ENCODE measurements around the gene PIGQ. TPM values are rescaled to one million over a fixed set of nuclear protein-coding genes. Genes with fewer than 3 reads are reported as not detected.
A peak's percentile ranks its signal among the peaks of the same experiment; 100 is the strongest.

PIGQ gene
- total RNA-seq, 1 experiment from 2014 or later, result 72.5 TPM

- peak overlapping the region; percentile 55 for H3K4me2 ChIP-seq
- POLR2A ChIA-PET (ENCODE audit: unreplicated experiment), result interaction anchor here (0.6 to 1.0 kb wide), 2 partner anchors 33 to 100 kb away, joined by 3 to 5 read pairs; partner anchors contain the start of gene METTL26
- H3K27ac ChIP-seq, result peak overlapping the region; percentile 66
- no peaks in the 10 kb centered on the region for H3K9me3 ChIP-seq (ENCODE audit: insufficient read depth, low read depth)
- no peaks in the 10 kb centered on the region for H3K27me3 ChIP-seq (ENCODE audit: insufficient read depth, low read depth)
- peaks cover 91% of the 10 kb centered on the region for H4K20me1 ChIP-seq (ENCODE audit: insufficient read depth)
- BruUV-seq (replicated peaks), result no TSS peak
- H3K79me2 ChIP-seq (ENCODE audit: low read depth), result peaks cover 95% of the 10 kb centered on the region
- H3K9me2 ChIP-seq (ENCODE audit: insufficient read depth), result no peaks in the 10 kb centered on the region
- peaks cover 33% of the 10 kb centered on the region for H3K4me1 ChIP-seq (replicated peaks; ENCODE audit: insufficient read depth)
- intact Hi-C loops (cut with micrococcal nuclease; ENCODE audit: unreplicated experiment), result loop anchor here (2.0 kb wide), 3 partner anchors 33 to 135 kb away; partner anchors contain the start of genes DECR2 and PIGQ
- DNase-seq, result peak; percentile 92 to 99
- H2AFZ ChIP-seq, result no peak overlapping the region
- CTCF ChIA-PET, result interaction anchor here (0.6 kb wide), 1 partner anchor 144 kb away, joined by 3 read pairs; no protein-coding TSS in a partner anchor
- no peaks in the 10 kb centered on the region for H3K36me3 ChIP-seq (ENCODE audit: low read depth)
- peaks cover 34% of the 10 kb centered on the region; the same call in 1 of the 2 replicates for H3F3A ChIP-seq (ENCODE audit: insufficient read depth, low read depth)
- TF ChIP-seq EZH2 (IDR thresholded peaks at IDR 0.05; ENCODE audit: low read depth), result no peak
- TF ChIP-seq, protein P1, sequence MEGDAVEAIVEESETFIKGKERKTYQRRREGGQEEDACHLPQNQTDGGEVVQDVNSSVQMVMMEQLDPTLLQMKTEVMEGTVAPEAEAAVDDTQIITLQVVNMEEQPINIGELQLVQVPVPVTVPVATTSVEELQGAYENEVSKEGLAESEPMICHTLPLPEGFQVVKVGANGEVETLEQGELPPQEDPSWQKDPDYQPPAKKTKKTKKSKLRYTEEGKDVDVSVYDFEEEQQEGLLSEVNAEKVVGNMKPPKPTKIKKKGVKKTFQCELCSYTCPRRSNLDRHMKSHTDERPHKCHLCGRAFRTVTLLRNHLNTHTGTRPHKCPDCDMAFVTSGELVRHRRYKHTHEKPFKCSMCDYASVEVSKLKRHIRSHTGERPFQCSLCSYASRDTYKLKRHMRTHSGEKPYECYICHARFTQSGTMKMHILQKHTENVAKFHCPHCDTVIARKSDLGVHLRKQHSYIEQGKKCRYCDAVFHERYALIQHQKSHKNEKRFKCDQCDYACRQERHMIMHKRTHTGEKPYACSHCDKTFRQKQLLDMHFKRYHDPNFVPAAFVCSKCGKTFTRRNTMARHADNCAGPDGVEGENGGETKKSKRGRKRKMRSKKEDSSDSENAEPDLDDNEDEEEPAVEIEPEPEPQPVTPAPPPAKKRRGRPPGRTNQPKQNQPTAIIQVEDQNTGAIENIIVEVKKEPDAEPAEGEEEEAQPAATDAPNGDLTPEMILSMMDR (conservative IDR thresholded peaks at IDR 0.05), result no peak; the same call in 1 of the 2 replicates
- no peak overlapping the region for H3K4me3 ChIP-seq
These were observed 34.0 kb upstream of the PIGQ start for GRCh38 chr16:535446-536405.

DNA sequence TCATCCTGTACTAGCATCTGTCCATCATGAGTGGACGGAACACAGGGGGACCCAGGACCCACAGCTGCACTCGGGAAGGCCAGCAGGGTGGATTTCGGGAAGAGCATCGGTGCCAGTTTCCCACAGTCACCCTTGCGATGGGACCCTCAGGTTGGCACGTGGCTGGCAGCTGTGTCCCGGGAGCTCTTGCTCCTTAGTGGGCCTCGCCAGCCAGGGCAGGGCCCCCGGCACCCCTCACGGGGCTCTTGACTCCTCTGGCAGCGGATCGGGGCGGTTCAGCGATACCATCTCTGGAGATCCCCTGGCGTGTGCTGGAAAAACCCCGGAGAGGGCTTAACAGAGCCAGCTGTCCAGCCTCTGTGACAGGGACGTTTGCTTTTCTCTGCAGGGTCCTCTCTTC is 33.0 kb upstream of the PIGQ start:
- TF ChIP-seq EZH2 (IDR thresholded peaks at IDR 0.05; ENCODE audit: low read depth), result no peak
- no peak overlapping the region for H3K27ac ChIP-seq
- no peaks in the 10 kb centered on the region for H3K9me2 ChIP-seq (ENCODE audit: insufficient read depth)
- H4K20me1 ChIP-seq (ENCODE audit: insufficient read depth), result peaks cover 84% of the 10 kb centered on the region
- ChIA-PET CTCF (no interaction called here), POLR2A (ENCODE audit: unreplicated experiment) (no interaction called here)
- peak overlapping the region; percentile 55; the same call in 1 of the 2 replicates for H3K4me2 ChIP-seq
- BruUV-seq (replicated peaks), result no TSS peak
- no peak overlapping the region for H2AFZ ChIP-seq
- no peak for DNase-seq
- H3K4me1 ChIP-seq (replicated peaks; ENCODE audit: insufficient read depth), result peaks cover 33% of the 10 kb centered on the region
- H3K9me3 ChIP-seq (ENCODE audit: insufficient read depth, low read depth), result no peaks in the 10 kb centered on the region
- H3K4me3 ChIP-seq, result no peak overlapping the region
- peaks cover 34% of the 10 kb centered on the region; the same call in 1 of the 2 replicates for H3F3A ChIP-seq (ENCODE audit: insufficient read depth, low read depth)
- H3K27me3 ChIP-seq (ENCODE audit: insufficient read depth, low read depth), result no peaks in the 10 kb centered on the region
- H3K79me2 ChIP-seq (ENCODE audit: low read depth), result peaks cover 93% of the 10 kb centered on the region
- intact Hi-C loops (cut with micrococcal nuclease; ENCODE audit: unreplicated experiment), result no loop called here
- H3K36me3 ChIP-seq (ENCODE audit: low read depth), result no peaks in the 10 kb centered on the region

GRCh38 chr16:537415-538335 is 32.1 kb upstream of the PIGQ start:
- peaks cover 91% of the 10 kb centered on the region for H3K79me2 ChIP-seq (ENCODE audit: low read depth)
- intact Hi-C loops (cut with micrococcal nuclease; ENCODE audit: unreplicated experiment), result no loop called here
- no TSS peak for BruUV-seq (replicated peaks)
- CTCF ChIA-PET, result no interaction called here
- H3K27me3 ChIP-seq (ENCODE audit: insufficient read depth, low read depth), result no peaks in the 10 kb centered on the region
- no peak overlapping the region for H2AFZ ChIP-seq
- no peak for TF ChIP-seq EZH2 (IDR thresholded peaks at IDR 0.05; ENCODE audit: low read depth)
- TF ChIP-seq, protein P1 (conservative IDR thresholded peaks at IDR 0.05), result no peak
- no peaks in the 10 kb centered on the region for H3K9me2 ChIP-seq (ENCODE audit: insufficient read depth)
- H3K4me2 ChIP-seq, result no peak overlapping the region
- POLR2A ChIA-PET (ENCODE audit: unreplicated experiment), result no interaction called here
- peaks cover 34% of the 10 kb centered on the region; the same call in 1 of the 2 replicates for H3F3A ChIP-seq (ENCODE audit: insufficient read depth, low read depth)
- peaks cover 79% of the 10 kb centered on the region for H4K20me1 ChIP-seq (ENCODE audit: insufficient read depth)
- H3K4me3 ChIP-seq, result no peak overlapping the region
- H3K4me1 ChIP-seq (replicated peaks; ENCODE audit: insufficient read depth), result peaks cover 33% of the 10 kb centered on the region
- H3K9me3 ChIP-seq (ENCODE audit: insufficient read depth, low read depth), result no peaks in the 10 kb centered on the region
- no peak overlapping the region for H3K27ac ChIP-seq
- H3K36me3 ChIP-seq (ENCODE audit: low read depth), result no peaks in the 10 kb centered on the region
- DNase-seq, result no peak

Measured in PC-9 (cell line).